A673 (cell line): Measurements from ENCODE around the gene USP36.

Experiments
- EZH2 ChIP-seq: fragments of 200-600 bp; sonication (generic); IDR thresholded peaks from 2 replicates; pipeline ENCODE4 v1.6.1; 2017; ENCODE audit warnings: borderline replicate concordance, low read depth, mild to moderate bottlenecking, mixed read lengths, antibody characterized with exemption, low read length; ENCODE audit not compliant: poor library complexity, severe bottlenecking
- TF ChIP-seq, protein P1 (sequence below): fragments of 300-800, 200-600 bp; sonication (generic); conservative IDR thresholded peaks from 2 replicates; pipeline ENCODE4 v1.5.1; 2017; ENCODE audit warnings: low read depth, mild to moderate bottlenecking, antibody characterized with exemption, low read length, moderate library complexity, mixed read lengths

GRCh38 chr17:78832541-78832810 is 8.1 kb downstream of the USP36 start:
- TF ChIP-seq, protein P1, sequence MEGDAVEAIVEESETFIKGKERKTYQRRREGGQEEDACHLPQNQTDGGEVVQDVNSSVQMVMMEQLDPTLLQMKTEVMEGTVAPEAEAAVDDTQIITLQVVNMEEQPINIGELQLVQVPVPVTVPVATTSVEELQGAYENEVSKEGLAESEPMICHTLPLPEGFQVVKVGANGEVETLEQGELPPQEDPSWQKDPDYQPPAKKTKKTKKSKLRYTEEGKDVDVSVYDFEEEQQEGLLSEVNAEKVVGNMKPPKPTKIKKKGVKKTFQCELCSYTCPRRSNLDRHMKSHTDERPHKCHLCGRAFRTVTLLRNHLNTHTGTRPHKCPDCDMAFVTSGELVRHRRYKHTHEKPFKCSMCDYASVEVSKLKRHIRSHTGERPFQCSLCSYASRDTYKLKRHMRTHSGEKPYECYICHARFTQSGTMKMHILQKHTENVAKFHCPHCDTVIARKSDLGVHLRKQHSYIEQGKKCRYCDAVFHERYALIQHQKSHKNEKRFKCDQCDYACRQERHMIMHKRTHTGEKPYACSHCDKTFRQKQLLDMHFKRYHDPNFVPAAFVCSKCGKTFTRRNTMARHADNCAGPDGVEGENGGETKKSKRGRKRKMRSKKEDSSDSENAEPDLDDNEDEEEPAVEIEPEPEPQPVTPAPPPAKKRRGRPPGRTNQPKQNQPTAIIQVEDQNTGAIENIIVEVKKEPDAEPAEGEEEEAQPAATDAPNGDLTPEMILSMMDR = no peak
- no peak for TF ChIP-seq EZH2
